HEK293 (cell line): Measurements from ENCODE around the gene BCAS3.

ENCODE experiments used
- CTCF ChIA-PET: fragments of 350-600 bp; formaldehyde crosslinking; extraction: SDS; loops from one replicate; lab custom pipeline; 2021; ENCODE audit warnings: antibody characterized with exemption; lab: Yijun Ruan, JAX
- POLR2A ChIA-PET: fragments of 300-600 bp; formaldehyde crosslinking; extraction: SDS; loops from one replicate; lab custom pipeline; 2020; ENCODE audit warnings: antibody characterized with exemption, inconsistent platforms; lab: Yijun Ruan, JAX
- H3K27ac ChIP-seq: fragments of 200-500 bp; sonication (Bioruptor generic); 2 replicates; pipeline ENCODE4 v1.5.1; 2014; ENCODE audit warnings: low read depth, low read length, control low read depth, inconsistent platforms; ENCODE audit errors: extremely low read depth
- H3K36me3 ChIP-seq, 2 experiments: fragments of 200-500 bp in 1 of 2; sonication (Bioruptor generic) in 1 of 2; 1 replicate in 1 of 2; 2 replicates in 1 of 2; pipeline ENCODE4 v1.5.1; 2014 to 2017; ENCODE audit warnings: inconsistent platforms in 2 of 2, low read length in 2 of 2; ENCODE audit not compliant: control insufficient read depth in 2 of 2, insufficient read depth in 1 of 2
- H3K4me1 ChIP-seq: fragments of 200-500 bp; sonication (Bioruptor generic); 2 replicates; pipeline ENCODE4 v1.5.1; 2014; ENCODE audit warnings: mild to moderate bottlenecking, low read length, inconsistent platforms; ENCODE audit not compliant: control insufficient read depth, insufficient read depth
- H3K4me3 ChIP-seq: 2 replicates; pipeline ENCODE4 v1.5.1; 2011; ENCODE audit warnings: low read depth, mild to moderate bottlenecking, control low read depth, low read length, moderate library complexity
- H3K9me3 ChIP-seq: fragments of 200-500 bp; sonication (Bioruptor generic); 2 replicates; pipeline ENCODE4 v1.5.1; 2014; ENCODE audit warnings: low read depth, low read length, inconsistent platforms; ENCODE audit not compliant: control insufficient read depth, insufficient read depth
- GFI1B ChIP-seq: fragments of 450-650 bp; formaldehyde crosslinking; IDR thresholded peaks from 2 replicates; pipeline ENCODE4 v1.5.1; 2016; ENCODE audit warnings: missing biosample characterization, missing genetic modification characterization
- HOXA7 ChIP-seq: sonication (generic); formaldehyde crosslinking; IDR thresholded peaks from 2 replicates; pipeline ENCODE4 v1.8.1; 2022; ENCODE audit warnings: missing genetic modification reagents, borderline replicate concordance
- KLF10 ChIP-seq: fragments of 450-650 bp; IDR thresholded peaks from 2 replicates; pipeline ENCODE4 v1.5.1; 2018; ENCODE audit warnings: missing biosample characterization, mild to moderate bottlenecking, missing genetic modification characterization
- TCF7L2 ChIP-seq: IDR thresholded peaks from 2 replicates; pipeline ENCODE4 v1.6.1; 2011; ENCODE audit warnings: low read depth, mild to moderate bottlenecking, inconsistent platforms, low read length, moderate library complexity, borderline replicate concordance
- YY2 ChIP-seq: fragments of 450-650 bp; formaldehyde crosslinking; IDR thresholded peaks from 2 replicates; pipeline ENCODE4 v1.5.1; 2016; ENCODE audit warnings: missing biosample characterization, missing genetic modification characterization
- ZBTB20 ChIP-seq: fragments of 450-650 bp; formaldehyde crosslinking; IDR thresholded peaks from 2 replicates; pipeline ENCODE4 v1.5.1; 2016; ENCODE audit warnings: missing biosample characterization, missing genetic modification characterization
- ZBTB48 ChIP-seq: fragments of 450-650 bp; formaldehyde crosslinking; IDR thresholded peaks from 2 replicates; pipeline ENCODE4 v1.5.1; 2016; ENCODE audit warnings: missing biosample characterization, missing genetic modification characterization
- ZFHX2 ChIP-seq: fragments of 450-650 bp; formaldehyde crosslinking; conservative IDR thresholded peaks from 2 replicates; pipeline ENCODE4 v1.5.1; 2016; ENCODE audit warnings: missing biosample characterization, missing genetic modification characterization
- ZFP3 ChIP-seq: fragments of 450-650 bp; formaldehyde crosslinking; IDR thresholded peaks from 2 replicates; pipeline ENCODE4 v1.5.1; 2016; ENCODE audit warnings: low read depth, missing biosample characterization, missing genetic modification characterization
- ZNF155 ChIP-seq: fragments of 450-650 bp; formaldehyde crosslinking; IDR thresholded peaks from 2 replicates; pipeline ENCODE4 v1.5.1; 2016; ENCODE audit warnings: missing biosample characterization, missing genetic modification characterization
- ZNF292 ChIP-seq: fragments of 450-650 bp; formaldehyde crosslinking; IDR thresholded peaks from 2 replicates; pipeline ENCODE4 v1.5.1; 2016; ENCODE audit warnings: low read depth, missing biosample characterization, missing genetic modification characterization, borderline replicate concordance
- ZNF302 ChIP-seq: fragments of 450-650 bp; formaldehyde crosslinking; IDR thresholded peaks from 2 replicates; pipeline ENCODE4 v1.5.1; 2016; ENCODE audit warnings: missing biosample characterization, missing genetic modification characterization, low read depth
- ZNF311 ChIP-seq: fragments of 450-650 bp; formaldehyde crosslinking; IDR thresholded peaks from 2 replicates; pipeline ENCODE4 v1.5.1; 2017; ENCODE audit warnings: missing biosample characterization, missing genetic modification characterization, borderline replicate concordance
- ZNF398 ChIP-seq: fragments of 450-650 bp; formaldehyde crosslinking; IDR thresholded peaks from 2 replicates; pipeline ENCODE4 v1.5.1; 2017; ENCODE audit warnings: missing biosample characterization, missing genetic modification characterization
- ZNF416 ChIP-seq: fragments of 450-650 bp; formaldehyde crosslinking; IDR thresholded peaks from 2 replicates; pipeline ENCODE4 v1.5.1; 2016; ENCODE audit warnings: missing biosample characterization, missing genetic modification characterization
- ZNF433 ChIP-seq: fragments of 450-650 bp; formaldehyde crosslinking; IDR thresholded peaks from 2 replicates; pipeline ENCODE4 v1.5.1; 2016; ENCODE audit warnings: missing biosample characterization, missing genetic modification characterization, low read depth
- ZNF560 ChIP-seq: fragments of 450-650 bp; formaldehyde crosslinking; IDR thresholded peaks from 2 replicates; pipeline ENCODE4 v1.5.1; 2017; ENCODE audit warnings: missing biosample characterization, missing genetic modification characterization, borderline replicate concordance
- ZNF658 ChIP-seq: fragments of 450-650 bp; formaldehyde crosslinking; IDR thresholded peaks from 2 replicates; pipeline ENCODE4; 2016; ENCODE audit warnings: missing biosample characterization, missing genetic modification characterization
- ZNF660 ChIP-seq: fragments of 450-650 bp; IDR thresholded peaks from 2 replicates; pipeline ENCODE4 v1.5.1; 2018; ENCODE audit warnings: missing biosample characterization, mild to moderate bottlenecking, missing genetic modification characterization
- ZNF785 ChIP-seq: fragments of 450-650 bp; formaldehyde crosslinking; IDR thresholded peaks from 2 replicates; pipeline ENCODE4 v1.5.1; 2016; ENCODE audit warnings: missing biosample characterization, missing genetic modification characterization
- ZNF837 ChIP-seq: fragments of 450-650 bp; formaldehyde crosslinking; IDR thresholded peaks from 2 replicates; pipeline ENCODE4 v1.5.1; 2016; ENCODE audit warnings: missing biosample characterization, missing genetic modification characterization
- ZSCAN16 ChIP-seq: fragments of 450-650 bp; formaldehyde crosslinking; IDR thresholded peaks from 2 replicates; pipeline ENCODE4 v1.5.1; 2016; ENCODE audit warnings: missing biosample characterization, missing genetic modification characterization
- ZSCAN4 ChIP-seq: fragments of 450-650 bp; formaldehyde crosslinking; IDR thresholded peaks from 2 replicates; pipeline ENCODE4 v1.5.1; 2017; ENCODE audit warnings: missing biosample characterization, missing genetic modification characterization
- ZSCAN5A ChIP-seq: fragments of 450-650 bp; formaldehyde crosslinking; IDR thresholded peaks from 2 replicates; pipeline ENCODE4 v1.5.1; 2016; ENCODE audit warnings: missing biosample characterization, missing genetic modification characterization
- TF ChIP-seq, protein P1 (sequence below): fragments of 450-650 bp; formaldehyde crosslinking; IDR thresholded peaks from 2 replicates; pipeline ENCODE4 v1.5.1; 2016; ENCODE audit warnings: missing biosample characterization, missing genetic modification characterization, borderline replicate concordance
- TF ChIP-seq, protein P2 (sequence below): fragments of 450-650 bp; formaldehyde crosslinking; IDR thresholded peaks from 2 replicates; pipeline ENCODE4 v1.5.1; 2016; ENCODE audit warnings: missing biosample characterization, missing genetic modification characterization
- TF ChIP-seq, protein P3 (sequence below): fragments of 450-650 bp; formaldehyde crosslinking; IDR thresholded peaks from 2 replicates; pipeline ENCODE4 v1.5.1; 2016; ENCODE audit warnings: missing biosample characterization, missing genetic modification characterization

Gene BCAS3

DNA sequence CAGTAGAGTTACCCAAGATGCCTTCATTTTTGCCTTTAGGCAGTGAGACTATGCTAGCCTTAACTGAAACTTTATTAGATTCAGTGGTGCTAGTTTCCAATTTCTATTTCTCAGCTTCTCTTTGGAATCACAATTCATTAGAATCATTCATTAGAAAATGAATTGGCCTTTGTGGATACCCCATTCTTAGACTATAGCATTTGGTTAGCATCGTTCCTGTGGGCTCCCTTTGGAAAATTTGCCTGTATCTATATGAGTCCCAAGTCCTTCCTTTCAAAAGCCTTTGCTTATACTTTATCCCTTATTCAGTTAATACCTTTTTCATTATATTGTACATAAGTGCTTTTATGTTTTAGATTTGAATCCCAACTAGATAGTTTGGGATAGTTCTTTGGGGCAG is 535.0 kb downstream of the BCAS3 start (continued):
- TF ChIP-seq, protein P1, sequence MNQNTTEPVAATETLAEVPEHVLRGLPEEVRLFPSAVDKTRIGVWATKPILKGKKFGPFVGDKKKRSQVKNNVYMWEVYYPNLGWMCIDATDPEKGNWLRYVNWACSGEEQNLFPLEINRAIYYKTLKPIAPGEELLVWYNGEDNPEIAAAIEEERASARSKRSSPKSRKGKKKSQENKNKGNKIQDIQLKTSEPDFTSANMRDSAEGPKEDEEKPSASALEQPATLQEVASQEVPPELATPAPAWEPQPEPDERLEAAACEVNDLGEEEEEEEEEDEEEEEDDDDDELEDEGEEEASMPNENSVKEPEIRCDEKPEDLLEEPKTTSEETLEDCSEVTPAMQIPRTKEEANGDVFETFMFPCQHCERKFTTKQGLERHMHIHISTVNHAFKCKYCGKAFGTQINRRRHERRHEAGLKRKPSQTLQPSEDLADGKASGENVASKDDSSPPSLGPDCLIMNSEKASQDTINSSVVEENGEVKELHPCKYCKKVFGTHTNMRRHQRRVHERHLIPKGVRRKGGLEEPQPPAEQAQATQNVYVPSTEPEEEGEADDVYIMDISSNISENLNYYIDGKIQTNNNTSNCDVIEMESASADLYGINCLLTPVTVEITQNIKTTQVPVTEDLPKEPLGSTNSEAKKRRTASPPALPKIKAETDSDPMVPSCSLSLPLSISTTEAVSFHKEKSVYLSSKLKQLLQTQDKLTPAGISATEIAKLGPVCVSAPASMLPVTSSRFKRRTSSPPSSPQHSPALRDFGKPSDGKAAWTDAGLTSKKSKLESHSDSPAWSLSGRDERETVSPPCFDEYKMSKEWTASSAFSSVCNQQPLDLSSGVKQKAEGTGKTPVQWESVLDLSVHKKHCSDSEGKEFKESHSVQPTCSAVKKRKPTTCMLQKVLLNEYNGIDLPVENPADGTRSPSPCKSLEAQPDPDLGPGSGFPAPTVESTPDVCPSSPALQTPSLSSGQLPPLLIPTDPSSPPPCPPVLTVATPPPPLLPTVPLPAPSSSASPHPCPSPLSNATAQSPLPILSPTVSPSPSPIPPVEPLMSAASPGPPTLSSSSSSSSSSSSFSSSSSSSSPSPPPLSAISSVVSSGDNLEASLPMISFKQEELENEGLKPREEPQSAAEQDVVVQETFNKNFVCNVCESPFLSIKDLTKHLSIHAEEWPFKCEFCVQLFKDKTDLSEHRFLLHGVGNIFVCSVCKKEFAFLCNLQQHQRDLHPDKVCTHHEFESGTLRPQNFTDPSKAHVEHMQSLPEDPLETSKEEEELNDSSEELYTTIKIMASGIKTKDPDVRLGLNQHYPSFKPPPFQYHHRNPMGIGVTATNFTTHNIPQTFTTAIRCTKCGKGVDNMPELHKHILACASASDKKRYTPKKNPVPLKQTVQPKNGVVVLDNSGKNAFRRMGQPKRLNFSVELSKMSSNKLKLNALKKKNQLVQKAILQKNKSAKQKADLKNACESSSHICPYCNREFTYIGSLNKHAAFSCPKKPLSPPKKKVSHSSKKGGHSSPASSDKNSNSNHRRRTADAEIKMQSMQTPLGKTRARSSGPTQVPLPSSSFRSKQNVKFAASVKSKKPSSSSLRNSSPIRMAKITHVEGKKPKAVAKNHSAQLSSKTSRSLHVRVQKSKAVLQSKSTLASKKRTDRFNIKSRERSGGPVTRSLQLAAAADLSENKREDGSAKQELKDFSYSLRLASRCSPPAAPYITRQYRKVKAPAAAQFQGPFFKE (tag by site-specific recombination) = no peak
- no peak for TF ChIP-seq ZSCAN16 (tag by site-specific recombination)
- TF ChIP-seq ZNF416 (tag by site-specific recombination) = no peak
- TF ChIP-seq, protein P2, sequence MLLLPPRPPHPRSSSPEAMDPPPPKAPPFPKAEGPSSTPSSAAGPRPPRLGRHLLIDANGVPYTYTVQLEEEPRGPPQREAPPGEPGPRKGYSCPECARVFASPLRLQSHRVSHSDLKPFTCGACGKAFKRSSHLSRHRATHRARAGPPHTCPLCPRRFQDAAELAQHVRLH (tag by site-specific recombination) = no peak
- TF ChIP-seq ZNF660 (tag by site-specific recombination) = no peak
- TF ChIP-seq, protein P3, sequence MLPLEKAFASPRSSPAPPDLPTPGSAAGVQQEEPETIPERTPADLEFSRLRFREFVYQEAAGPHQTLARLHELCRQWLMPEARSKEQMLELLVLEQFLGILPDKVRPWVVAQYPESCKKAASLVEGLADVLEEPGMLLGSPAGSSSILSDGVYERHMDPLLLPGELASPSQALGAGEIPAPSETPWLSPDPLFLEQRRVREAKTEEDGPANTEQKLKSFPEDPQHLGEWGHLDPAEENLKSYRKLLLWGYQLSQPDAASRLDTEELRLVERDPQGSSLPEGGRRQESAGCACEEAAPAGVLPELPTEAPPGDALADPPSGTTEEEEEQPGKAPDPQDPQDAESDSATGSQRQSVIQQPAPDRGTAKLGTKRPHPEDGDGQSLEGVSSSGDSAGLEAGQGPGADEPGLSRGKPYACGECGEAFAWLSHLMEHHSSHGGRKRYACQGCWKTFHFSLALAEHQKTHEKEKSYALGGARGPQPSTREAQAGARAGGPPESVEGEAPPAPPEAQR (tag by site-specific recombination) = no peak
- TF ChIP-seq ZNF155 = no peak
- TF ChIP-seq ZNF311 (tag by site-specific recombination) = no peak
- TF ChIP-seq YY2 (tag by site-specific recombination) = no peak
- no peak for TF ChIP-seq ZSCAN5A (tag by site-specific recombination)
- TF ChIP-seq, all 188 proteins: peak for 0

GRCh38 chr17:61214753-61215152 is 537.1 kb downstream of the BCAS3 start:
- H3K27ac ChIP-seq = no peak overlapping the region
- no peaks in the 10 kb centered on the region for H3K9me3 ChIP-seq
- H3K4me3 ChIP-seq = no peak overlapping the region
- H3K4me1 ChIP-seq = no peaks in the 10 kb centered on the region
- CTCF ChIA-PET = interaction anchor here (0.5 kb wide), 1 partner anchor 631 kb away, joined by 6 read pairs; no protein-coding TSS in a partner anchor
- POLR2A ChIA-PET = no interaction called here
- H3K36me3 ChIP-seq = no peaks in the 10 kb centered on the region
- TF ChIP-seq GFI1B = no peak
- TF ChIP-seq ZNF560 (tag by site-specific recombination) = no peak
- TF ChIP-seq KLF10 (tag by site-specific recombination) = no peak
- TF ChIP-seq ZBTB48 (tag by site-specific recombination) = no peak
- TF ChIP-seq TCF7L2 = no peak
- TF ChIP-seq ZFHX2 = no peak
- no peak for TF ChIP-seq ZNF785 (tag by site-specific recombination)
- no peak for TF ChIP-seq ZSCAN4
- no peak for TF ChIP-seq ZNF398 (tag by site-specific recombination)
- TF ChIP-seq ZFP3 = no peak
- TF ChIP-seq ZNF302 (tag by site-specific recombination) = no peak
- TF ChIP-seq ZNF433 (tag by site-specific recombination) = no peak
- TF ChIP-seq ZNF658 (tag by site-specific recombination) = no peak
- TF ChIP-seq ZBTB20 (tag by site-specific recombination) = no peak
- no peak for TF ChIP-seq ZNF416 (tag by site-specific recombination)
- TF ChIP-seq HOXA7 (CRISPR knock-in tag) = no peak
- TF ChIP-seq ZNF837 (tag by site-specific recombination) = no peak
- no peak for TF ChIP-seq ZNF292 (tag by site-specific recombination)
